Stromal cell of bone marrow (primary cell): ENCODE data around the gene PTPRS.
A peak's percentile ranks its signal among the peaks of the same experiment; 100 is the strongest.

ENCODE experiments used
- DNase-seq: peaks from one replicate; pipeline ENCODE4 v3.0.0-alpha.2; 2012; ENCODE audit warnings: low read depth

The PTPRS gene

DNA sequence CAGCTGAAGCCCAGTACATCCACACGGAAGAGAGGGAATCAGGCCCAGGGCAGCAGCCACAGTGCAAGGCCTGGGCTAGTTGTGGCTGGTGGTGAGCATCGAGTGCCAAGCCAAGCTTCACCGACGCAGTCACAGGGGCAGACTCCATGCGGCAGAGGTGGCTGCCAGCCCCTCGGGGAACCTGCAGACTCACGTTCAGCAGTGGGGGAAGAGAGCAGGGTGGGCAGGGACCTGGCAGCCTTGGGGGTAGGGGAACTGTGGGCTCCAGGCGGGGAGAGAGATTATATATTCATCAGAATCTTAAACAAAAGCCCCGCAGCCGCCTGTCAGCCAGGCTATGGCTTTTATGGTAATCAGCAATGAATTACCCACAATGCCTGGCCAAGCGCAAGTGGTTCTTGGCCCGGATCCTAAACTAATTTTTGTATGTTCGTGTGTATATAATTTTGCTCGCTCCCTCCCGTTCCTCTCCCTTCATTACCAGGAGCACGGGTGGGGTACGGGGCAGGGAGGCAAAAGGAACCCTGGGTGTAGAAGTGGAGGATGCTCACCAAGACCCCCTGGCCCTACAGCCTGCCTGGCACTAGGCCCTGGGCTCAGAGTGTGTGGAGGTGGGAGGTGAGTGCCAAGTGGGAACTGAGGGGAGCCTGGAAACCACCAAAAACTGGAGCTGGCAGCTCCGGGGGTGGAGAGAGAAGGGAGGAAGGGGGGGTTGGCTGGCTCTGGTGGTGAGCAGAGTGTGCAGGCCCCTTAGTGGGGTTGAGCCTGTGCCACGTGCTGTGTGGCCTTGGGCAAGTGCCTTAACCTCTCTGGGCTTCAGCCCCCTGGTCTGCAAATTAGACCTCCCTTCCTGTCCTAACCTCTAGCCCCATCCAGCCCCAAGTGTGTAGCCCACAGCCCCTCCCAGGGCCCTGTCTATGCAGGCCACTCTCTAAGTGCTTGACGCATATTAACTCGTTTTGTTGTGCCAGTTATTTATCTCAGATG, 31.9 kb downstream of the PTPRS start:
- DNase-seq: peak; percentile 65

GRCh38 chr19:5307655-5308054, 33.0 kb downstream of the PTPRS start:
- no peak for DNase-seq

DNA sequence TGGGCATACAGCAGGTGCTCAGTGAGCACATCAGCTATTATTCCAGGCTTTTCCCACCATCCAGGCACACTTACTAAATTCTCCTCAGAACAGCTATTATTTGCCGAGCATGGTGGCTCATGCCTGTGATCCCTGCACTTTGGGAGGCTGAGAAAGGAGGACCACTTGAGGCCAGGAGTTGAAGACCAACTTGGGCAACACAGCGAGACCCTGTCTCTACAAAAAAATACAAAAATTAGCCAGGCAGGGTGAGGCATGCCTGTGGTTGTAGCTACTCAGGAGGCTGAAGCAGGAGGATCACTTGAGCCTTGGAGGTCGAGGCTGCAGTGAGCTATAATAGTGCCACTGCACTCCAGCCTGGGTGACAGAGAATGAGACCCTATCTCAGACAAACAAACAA, 35.4 kb downstream of the PTPRS start:
- no peak for DNase-seq

- DNase-seq: no peak
Measured at GRCh38 chr19:5304486-5304885, 36.1 kb downstream of the PTPRS start.

GRCh38 chr19:5303208-5303607, 37.4 kb downstream of the PTPRS start:
- no peak for DNase-seq

GRCh38 chr19:5302396-5302795, 38.2 kb downstream of the PTPRS start:
- no peak for DNase-seq

DNA sequence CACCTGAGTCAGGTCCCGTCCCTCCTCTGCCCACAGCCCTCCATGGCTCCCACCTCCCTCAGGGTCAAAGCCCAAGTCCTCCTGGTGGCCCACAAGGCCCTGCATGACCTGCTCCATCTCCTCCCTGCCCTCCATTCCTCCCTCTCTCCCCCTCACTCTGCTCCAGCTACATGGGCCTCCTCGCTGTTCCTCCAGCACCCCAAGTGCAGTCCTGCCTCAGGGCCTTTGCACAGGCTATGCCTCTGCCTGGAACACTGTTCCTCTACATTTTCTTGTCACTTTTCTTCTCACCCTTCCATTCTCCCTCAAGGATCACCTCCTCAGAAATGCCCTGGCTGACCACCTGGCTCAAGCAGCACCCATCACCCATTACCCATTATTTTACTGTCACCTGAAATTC, 41.5 kb downstream of the PTPRS start:
- DNase-seq: no peak

DNA sequence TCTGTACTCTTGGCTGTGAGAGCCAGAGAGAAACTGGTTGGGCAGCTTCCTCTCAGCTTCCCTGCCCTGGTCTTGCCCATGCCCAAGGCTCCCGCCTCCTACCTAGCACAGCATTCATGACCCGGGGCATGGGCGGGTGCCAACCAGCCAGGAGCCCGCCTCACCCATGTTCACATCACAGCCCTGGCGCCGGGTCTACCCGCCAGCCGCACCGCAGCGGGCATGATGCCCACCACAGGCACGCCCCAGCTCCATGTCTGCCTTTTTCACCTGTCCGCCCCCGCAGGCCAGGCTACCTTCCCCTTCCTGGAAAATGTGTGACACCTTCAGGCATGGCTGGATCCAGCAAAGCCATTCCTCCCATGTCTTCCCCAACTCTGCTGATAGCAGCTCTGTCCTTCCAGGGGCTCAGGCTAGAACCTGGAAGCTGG, 42.1 kb downstream of the PTPRS start:
- DNase-seq: no peak

GRCh38 chr19:5297272-5297669, 43.3 kb downstream of the PTPRS start:
- DNase-seq: no peak

- no peak for DNase-seq
Measured at GRCh38 chr19:5296457-5297271, 43.9 kb downstream of the PTPRS start.

GRCh38 chr19:5296021-5296420, 44.6 kb downstream of the PTPRS start:
- DNase-seq: no peak

DNA sequence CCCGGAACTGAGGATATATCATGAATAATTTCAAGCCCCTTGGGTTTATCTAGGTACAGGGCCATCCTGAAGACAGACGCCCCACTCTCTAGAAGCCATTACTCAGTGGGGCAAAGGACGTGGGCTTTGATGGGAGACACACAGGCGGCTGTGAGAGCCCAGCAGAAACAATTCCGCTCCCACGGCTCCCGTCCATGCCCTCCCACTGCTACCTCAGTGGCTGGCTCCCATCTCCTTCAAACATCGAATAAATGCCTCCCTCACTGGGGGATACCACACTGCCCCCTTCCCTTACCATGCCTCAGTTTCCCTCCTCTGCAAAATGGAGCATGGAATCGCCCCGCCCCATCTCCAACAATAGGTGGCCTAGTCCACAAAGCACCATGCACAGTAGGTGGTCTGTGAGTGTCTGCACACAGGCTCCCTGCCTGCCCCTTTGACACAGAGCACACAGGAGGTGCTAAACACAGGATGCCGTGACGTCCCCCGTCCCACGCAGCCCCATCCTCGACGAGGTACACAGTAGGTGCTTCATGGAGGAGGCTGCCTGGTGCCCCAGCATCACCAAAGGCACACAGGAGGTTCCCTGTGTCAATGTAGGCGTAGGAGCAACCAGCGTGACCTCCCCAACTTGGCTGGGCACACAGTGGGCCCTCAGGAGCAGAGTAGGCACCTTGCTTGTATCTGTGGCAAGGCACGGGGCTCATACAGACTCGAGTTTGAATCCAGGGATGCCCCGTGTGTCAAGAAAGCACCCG, 46.0 kb downstream of the PTPRS start:
- no peak for DNase-seq

- no peak for DNase-seq
Measured at GRCh38 chr19:5293612-5294378, 46.8 kb downstream of the PTPRS start.

DNA sequence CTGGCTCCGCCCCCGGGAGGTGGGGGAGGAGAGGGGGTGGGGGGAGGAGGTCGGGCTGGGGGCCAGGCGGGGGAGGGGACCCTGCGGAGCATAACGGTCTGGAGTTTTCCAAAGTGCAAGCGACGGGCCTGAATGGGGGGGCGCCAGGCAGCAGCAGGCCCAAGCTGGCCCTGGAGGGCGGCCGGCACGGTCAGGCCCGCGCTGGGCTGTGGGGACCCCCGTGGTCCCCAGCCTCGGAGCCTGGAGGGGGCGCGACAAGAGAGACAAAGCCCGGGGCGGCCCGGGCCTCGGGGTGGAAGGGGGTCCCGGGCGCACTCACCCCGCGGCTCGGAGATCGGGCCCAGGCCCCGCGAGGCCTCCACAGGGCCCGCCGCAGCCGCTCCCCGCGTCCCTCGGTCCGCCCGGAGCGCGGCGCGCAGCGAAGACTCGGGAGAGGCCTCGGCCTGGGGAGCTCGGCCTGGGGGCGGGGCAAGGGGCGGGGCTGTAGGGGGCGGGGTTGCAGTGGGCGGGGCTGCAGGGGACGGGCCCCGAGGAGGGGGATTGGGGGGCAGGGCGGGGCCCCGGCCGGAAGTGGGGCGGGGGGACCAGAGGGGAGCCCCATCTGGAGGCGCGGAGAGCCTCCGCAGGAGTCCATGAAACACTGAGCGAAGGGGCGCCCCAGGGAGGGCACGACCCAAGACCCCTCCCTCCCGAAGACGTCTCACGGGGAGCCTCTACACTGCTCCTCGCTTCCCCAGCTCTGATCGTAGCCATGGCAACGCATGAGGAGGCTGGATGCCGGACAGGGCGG, 47.6 kb downstream of the PTPRS start:
- DNase-seq: peak; percentile 40

DNA sequence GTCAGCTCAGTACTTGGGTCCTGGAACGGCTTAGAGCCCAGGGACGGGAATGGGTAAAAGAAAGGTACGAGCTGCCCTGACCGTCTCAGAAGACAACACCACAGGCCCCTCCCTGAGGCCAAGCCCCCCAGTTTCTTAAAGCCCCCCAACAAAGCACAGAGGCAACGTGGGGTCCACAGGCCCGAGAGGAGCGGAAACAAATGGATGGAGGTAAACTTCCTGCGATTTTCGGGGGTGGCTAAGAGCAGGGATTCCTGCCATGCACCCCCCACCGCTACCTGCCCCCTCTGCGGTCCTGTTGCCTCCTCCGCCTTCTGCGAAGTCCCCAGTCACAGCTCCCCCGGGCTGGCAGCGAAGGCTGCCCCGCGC, 48.2 kb downstream of the PTPRS start:
- no peak for DNase-seq

DNA sequence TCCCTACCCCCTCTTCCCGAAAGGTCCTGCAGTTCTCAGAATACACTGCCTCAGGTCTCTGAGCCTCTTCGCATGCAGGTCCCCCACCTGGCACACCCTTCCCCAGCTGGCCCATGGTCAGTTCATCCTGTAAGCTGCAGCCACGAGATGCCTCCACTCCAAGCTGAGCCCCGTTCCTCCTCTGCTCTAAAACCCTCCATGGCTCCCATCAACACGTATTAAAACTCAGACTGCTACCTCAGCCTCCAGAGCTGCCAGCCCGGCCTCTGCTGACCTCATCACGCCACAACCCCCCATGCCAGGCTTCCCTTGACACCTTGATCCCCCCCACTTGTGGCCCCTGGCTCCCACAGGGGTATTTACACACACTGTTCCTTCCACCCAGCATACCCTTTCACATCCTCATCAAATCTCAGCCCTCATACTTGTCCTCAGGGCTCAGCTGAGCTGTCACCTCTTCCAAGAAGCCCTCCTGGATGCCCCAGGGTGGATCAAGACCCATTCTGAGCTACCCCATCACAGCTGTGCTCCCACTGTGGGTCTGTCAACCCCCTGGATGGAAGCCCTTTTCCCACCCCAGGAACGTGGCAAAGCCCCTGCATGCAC, 48.9 kb downstream of the PTPRS start:
- DNase-seq: no peak
